GM18526 (cell line): Measurements from ENCODE around the gene ESPL1.

Source experiments
- POLR2A ChIP-seq: IDR thresholded peaks from 3 replicates; pipeline ENCODE4 v1.6.1; 2011; ENCODE audit not compliant: insufficient read length; ENCODE audit errors: extremely low read depth

The ESPL1 gene

DNA sequence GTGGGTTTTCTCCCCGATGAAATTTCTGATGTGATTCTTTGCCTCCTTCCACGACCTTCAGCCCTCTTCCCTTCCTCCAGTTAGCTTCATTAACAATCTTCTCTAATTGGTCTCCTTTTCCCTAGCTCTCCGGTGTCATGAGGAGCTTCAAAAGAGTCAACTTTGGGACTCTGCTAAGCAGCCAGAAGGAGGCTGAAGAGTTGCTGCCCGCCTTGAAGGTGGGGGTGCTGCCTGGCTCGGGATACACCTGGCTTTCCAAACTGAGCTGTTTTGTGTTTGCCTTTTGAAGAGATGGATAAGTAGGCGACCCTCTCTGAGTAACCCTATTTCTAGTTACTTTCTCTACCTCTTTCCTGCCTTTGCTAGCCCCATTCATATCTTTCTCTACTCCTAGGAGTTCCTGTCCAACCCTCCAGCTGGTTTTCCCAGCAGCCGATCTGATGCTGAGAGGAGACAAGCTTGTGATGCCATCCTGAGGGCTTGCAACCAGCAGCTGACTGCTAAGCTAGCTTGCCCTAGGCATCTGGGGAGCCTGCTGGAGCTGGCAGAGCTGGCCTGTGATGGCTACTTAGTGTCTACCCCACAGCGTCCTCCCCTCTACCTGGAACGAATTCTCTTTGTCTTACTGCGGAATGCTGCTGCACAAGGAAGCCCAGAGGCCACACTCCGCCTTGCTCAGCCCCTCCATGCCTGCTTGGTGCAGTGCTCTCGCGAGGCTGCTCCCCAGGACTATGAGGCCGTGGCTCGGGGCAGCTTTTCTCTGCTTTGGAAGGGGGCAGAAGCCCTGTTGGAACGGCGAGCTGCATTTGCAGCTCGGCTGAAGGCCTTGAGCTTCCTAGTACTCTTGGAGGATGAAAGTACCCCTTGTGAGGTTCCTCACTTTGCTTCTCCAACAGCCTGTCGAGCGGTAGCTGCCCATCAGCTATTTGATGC is 797 bp downstream of the ESPL1 start:
- TF ChIP-seq POLR2A, result no peak

- TF ChIP-seq POLR2A, result no peak
These were observed 6.3 kb downstream of the ESPL1 start for GRCh38 chr12:53274445-53274844.

DNA sequence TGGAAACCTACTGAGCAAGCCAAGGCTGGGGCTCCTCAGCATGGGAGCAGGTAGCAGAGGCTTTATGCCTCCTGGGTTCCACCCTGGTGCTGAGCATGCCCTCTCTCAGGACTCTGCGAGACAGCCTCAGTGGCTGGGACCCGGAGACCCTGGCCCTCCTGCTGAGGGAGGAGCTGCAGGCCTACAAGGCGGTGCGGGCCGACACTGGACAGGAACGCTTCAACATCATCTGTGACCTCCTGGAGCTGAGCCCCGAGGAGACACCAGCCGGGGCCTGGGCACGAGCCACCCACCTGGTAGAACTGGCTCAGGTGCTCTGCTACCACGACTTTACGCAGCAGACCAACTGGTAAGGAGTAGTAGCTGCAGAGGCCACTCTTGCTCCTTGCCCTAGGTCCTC is 8.4 kb downstream of the ESPL1 start:
- no peak for TF ChIP-seq POLR2A

- TF ChIP-seq POLR2A, result no peak
These were observed 9.9 kb downstream of the ESPL1 start for GRCh38 chr12:53277981-53278380.

DNA sequence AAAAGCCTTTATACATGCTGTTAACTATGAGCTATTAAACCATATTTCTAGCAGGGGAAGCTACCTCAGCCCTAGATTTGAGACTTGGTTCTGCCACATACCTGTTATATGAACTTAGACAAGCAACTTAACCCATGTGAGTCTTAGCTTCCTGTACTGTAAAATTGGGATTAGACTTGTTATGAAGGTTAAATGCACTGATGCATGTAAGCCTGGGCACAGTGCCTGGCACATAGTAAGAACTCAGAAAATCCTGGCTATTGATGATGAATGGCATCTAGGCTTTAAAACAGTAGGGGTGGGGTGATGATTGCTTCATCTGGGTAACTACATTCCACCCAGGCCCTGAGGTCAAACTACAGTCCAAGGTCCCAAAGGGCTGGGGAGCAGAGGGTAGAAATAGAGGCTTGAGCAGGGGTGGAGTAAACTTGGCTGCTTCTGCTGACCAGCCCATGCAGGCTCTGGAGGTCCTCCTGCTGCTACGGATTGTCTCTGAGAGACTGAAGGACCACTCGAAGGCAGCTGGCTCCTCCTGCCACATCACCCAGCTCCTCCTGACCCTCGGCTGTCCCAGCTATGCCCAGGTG is 11.3 kb downstream of the ESPL1 start:
- TF ChIP-seq POLR2A, result no peak

- no peak for TF ChIP-seq POLR2A
These were observed 11.9 kb downstream of the ESPL1 start for GRCh38 chr12:53279888-53280498.

- no peak for TF ChIP-seq POLR2A
These were observed 18.3 kb downstream of the ESPL1 start for GRCh38 chr12:53286448-53286847.

GRCh38 chr12:53287741-53288216 is 19.7 kb downstream of the ESPL1 start:
- TF ChIP-seq POLR2A, result no peak

DNA sequence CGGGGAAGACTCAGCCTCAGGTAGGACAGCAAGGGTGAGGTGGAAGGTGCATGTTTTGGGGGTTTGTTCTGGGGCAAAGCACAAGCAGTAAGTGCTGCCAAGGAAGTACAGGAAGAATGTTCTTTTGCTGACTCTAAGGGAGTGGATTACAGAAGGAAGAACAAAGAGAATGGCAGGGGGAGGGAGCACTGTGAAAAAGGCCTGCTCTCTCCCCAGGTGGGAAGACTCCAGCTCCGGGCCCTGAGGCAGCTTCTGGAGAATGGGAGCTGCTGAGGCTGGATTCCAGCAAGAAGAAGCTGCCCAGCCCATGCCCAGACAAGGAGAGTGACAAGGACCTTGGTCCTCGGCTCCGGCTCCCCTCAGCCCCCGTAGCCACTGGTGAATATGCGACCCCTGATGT is 20.2 kb downstream of the ESPL1 start:
- no peak for TF ChIP-seq POLR2A

DNA sequence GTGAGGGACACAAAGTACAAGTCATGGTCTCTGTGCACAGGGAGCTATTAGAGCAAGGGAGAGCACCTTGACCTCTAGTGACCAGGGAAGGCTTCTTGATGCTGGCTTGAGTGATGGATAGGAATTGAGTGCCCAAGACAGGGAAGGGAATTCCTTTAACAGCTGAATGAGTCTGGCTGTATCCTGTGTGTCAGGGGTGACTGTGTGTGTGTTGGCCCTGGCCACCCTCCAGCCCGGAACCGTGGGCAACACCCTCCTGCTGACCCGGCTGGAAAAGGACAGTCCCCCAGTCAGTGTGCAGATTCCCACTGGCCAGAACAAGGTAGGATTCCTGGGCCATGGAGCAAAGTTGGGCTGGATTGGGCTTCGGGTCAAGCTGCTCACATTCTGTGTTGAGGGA is 21.8 kb downstream of the ESPL1 start:
- no peak for TF ChIP-seq POLR2A

GRCh38 chr12:53290661-53291060 is 22.6 kb downstream of the ESPL1 start:
- no peak for TF ChIP-seq POLR2A

- no peak for TF ChIP-seq POLR2A
These were observed 24.3 kb downstream of the ESPL1 start for GRCh38 chr12:53292426-53292825.

DNA sequence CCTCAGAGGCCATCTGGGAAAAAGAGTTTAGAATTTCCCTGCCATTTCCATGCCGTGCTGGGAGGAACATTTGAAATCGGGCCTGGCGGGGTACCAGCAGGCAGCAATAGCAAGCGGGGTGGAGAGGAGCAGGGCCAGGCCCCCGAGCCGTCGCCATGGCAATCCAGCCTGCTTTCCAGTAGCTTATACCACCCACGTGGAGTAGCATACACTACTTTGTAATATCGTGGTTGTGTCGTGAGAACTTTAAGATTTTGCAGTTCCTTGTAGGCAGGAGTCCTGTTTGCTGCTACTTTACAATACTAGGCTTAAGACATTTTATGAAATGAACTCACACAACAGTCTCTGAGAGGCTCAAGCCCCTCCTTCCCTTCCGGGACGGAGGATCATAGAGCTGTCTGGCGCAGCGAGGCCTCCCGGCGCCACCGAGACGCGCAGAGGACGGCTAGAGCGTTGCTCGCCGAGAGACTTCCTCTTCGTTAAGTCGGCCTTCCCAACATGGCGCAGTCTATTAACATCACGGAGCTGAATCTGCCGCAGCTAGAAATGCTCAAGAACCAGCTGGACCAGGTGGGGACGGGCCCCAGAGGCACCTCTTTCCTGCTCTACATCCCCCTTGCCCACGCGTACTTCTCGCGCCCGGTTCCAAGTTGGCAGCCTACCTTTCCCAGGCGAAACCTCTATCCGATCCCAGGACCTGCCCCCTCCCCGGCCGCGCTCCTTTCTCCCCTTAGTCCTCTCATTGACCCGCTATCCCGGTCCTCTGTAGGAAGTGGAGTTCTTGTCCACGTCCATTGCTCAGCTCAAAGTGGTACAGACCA is 27.2 kb downstream of the ESPL1 start, which contains the start of gene PFDN5:
Gene PFDN5 (plus strand): TSS at position 473 of the 821 bp plus-strand sequence. CDS start 26 bp downstream, at position 499.
- TF ChIP-seq POLR2A, result peak; percentile 82

- TF ChIP-seq POLR2A, result no peak
These were observed 27.8 kb downstream of the ESPL1 start for GRCh38 chr12:53295891-53296219.

DNA sequence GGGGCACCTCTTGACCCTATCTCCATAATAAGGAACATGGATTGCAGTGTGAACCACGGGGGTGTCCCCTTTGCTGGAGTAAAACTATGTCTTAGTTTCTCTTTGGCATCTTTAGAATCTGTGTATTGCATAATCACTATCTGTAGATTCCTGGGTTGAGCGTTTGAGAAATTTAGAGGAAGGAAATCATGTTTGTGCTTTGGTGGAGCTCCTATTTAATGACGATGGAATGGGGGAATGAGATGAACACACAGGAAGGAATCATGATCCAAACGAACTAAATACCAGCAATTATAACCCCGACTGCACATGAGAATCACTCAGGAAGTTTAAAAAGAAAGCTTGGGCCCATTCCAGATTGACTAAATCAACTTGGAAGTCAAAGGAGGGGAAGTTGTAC is 30.1 kb downstream of the ESPL1 start:
- no peak for TF ChIP-seq POLR2A

DNA sequence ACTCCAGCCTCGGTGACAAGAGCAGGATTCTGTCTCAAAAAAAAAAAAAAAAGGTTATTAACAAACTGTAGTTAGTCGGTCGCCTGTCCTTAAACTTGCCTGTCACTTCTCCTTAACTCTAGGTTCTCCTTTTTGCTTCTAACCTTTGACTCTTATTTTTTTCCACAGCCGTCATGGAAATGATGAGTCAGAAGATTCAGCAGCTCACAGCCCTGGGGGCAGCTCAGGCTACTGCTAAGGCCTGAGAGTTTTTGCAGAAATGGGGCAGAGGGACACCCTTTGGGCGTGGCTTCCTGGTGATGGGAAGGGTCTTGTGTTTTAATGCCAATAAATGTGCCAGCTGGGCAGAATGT is 31.0 kb downstream of the ESPL1 start:
- no peak for TF ChIP-seq POLR2A
